ENCODE measurements around the gene KLF12. TPM values are rescaled to one million over a fixed set of nuclear protein-coding genes. Genes with fewer than 3 reads are reported as not detected.

Gene KLF12
- total RNA-seq, 2 experiments from 2014 or later = 69.5 to 74.7 TPM

GRCh38 chr13:74104661-74105275 is 29.4 kb downstream of the KLF12 start:
- Histone ChIP-seq H3K36me3 (ENCODE audit: insufficient read depth, low read length) (no peaks in the 10 kb centered on the region), H3K4me3 (ENCODE audit: low read length) (no peak overlapping the region), H3K27ac (ENCODE audit: low read depth in 1 of 2, low read length in 2 of 2) (no peak overlapping the region), H3K4me1 (ENCODE audit: insufficient read depth, low read length) (peaks cover 22% of the 10 kb centered on the region), H3K9me3 (ENCODE audit: control insufficient read depth in 1 of 2, insufficient read depth in 1 of 2, low read length in 2 of 2) (no peaks in the 10 kb centered on the region), H3K27me3 (ENCODE audit: control insufficient read depth in 1 of 2, insufficient read depth in 2 of 2, low read length in 2 of 2) (no peaks in the 10 kb centered on the region)
- ChIA-PET CTCF (no interaction called here), POLR2A (no interaction called here)
- no peak overlapping the region for H3K27ac Mint-ChIP-seq
- peaks cover 31% of the 10 kb centered on the region for H3K36me3 Mint-ChIP-seq (ENCODE audit: low read depth)
- ATAC-seq (ENCODE audit: poor library complexity) (no peak), DNase-seq (no peak)
- H3K4me3 Mint-ChIP-seq = no peak overlapping the region
- intact Hi-C loops (cut with DNase I, micrococcal nuclease) = no loop called here
- no peaks in the 10 kb centered on the region for H3K27me3 Mint-ChIP-seq
- no peaks in the 10 kb centered on the region for H3K9me3 Mint-ChIP-seq
- H3K4me1 Mint-ChIP-seq (ENCODE audit: low read depth) = peaks cover 84% of the 10 kb centered on the region
- TF ChIP-seq CTCF (IDR thresholded peaks at IDR 0.05) = no peak

DNA sequence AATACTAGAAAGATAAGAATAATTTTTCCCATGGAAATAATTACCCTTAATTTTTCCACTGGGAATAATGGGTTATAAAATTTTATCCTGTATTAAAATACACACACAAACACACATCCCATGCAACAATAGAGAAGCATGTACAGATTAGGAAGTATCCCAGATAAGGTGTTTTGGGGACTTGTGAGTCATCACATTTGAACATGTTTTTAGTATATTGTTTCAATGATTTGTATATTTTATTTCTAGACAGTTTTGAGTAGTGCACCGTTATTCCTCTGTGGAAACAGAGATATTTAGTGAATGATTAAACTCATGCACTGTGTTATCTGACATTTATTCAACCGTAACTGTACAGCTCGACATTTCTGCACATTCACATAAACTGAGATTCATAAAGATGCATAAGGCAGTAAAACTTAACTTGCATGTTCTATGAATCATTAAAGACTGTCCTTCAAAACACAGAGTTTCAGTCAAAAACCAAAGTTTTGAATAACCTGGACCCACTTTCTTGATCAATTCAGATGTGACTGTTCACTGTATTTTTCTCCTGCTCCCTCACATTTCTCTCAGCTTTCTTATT is 30.1 kb downstream of the KLF12 start:
- no peaks in the 10 kb centered on the region for H3K27me3 Mint-ChIP-seq
- Histone ChIP-seq H3K36me3 (ENCODE audit: insufficient read depth, low read length) (no peaks in the 10 kb centered on the region), H3K4me3 (ENCODE audit: low read length) (no peak overlapping the region), H3K4me1 (ENCODE audit: insufficient read depth, low read length) (peaks cover 25% of the 10 kb centered on the region), H3K27ac (ENCODE audit: low read depth in 1 of 2, low read length in 2 of 2) (no peak overlapping the region), H3K9me3 (ENCODE audit: control insufficient read depth in 1 of 2, insufficient read depth in 1 of 2, low read length in 2 of 2) (no peaks in the 10 kb centered on the region), H3K27me3 (ENCODE audit: control insufficient read depth in 1 of 2, insufficient read depth in 2 of 2, low read length in 2 of 2) (no peaks in the 10 kb centered on the region)
- DNase-seq = no peak
- peaks cover 86% of the 10 kb centered on the region for H3K4me1 Mint-ChIP-seq (ENCODE audit: low read depth)
- no peaks in the 10 kb centered on the region for H3K9me3 Mint-ChIP-seq
- H3K4me3 Mint-ChIP-seq = no peak overlapping the region
- ChIA-PET POLR2A (no interaction called here), CTCF (no interaction called here)
- no peak overlapping the region for H3K27ac Mint-ChIP-seq
- H3K36me3 Mint-ChIP-seq (ENCODE audit: low read depth) = peaks cover 31% of the 10 kb centered on the region
- no peak for TF ChIP-seq CTCF (IDR thresholded peaks at IDR 0.05)
- intact Hi-C loops (cut with DNase I, micrococcal nuclease) = no loop called here
- ATAC-seq (ENCODE audit: poor library complexity) = no peak

DNA sequence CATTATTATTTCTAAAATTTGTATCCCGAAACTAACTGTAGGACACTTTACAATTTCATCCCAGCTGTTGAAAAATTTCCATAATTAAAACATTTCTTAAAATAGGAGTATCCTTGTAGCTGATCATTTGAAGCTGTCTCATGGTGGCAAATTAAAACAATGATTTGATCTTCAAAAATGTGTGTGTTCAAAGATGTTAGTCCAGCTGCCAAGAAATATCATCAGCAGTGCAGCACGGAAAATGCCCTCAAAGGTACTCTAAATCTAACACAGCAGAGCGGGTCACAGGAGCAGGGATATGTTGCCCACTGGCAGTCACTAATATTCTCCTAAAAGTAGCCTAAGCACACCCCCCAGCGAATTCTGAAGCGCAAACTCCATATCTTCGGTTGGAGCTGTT is 31.0 kb downstream of the KLF12 start:
- no peak overlapping the region for H3K4me3 Mint-ChIP-seq
- CTCF ChIA-PET = no interaction called here
- H3K9me3 Mint-ChIP-seq = no peaks in the 10 kb centered on the region
- peaks cover 26% of the 10 kb centered on the region for H3K36me3 Mint-ChIP-seq (ENCODE audit: low read depth)
- no peaks in the 10 kb centered on the region for H3K36me3 ChIP-seq (ENCODE audit: insufficient read depth, low read length)
- no peaks in the 10 kb centered on the region for H3K9me3 ChIP-seq (ENCODE audit: control insufficient read depth in 1 of 2, insufficient read depth in 1 of 2, low read length in 2 of 2)
- H3K27ac ChIP-seq (ENCODE audit: low read depth in 1 of 2, low read length in 2 of 2) = no peak overlapping the region
- peaks cover 28% of the 10 kb centered on the region for H3K4me1 ChIP-seq (ENCODE audit: insufficient read depth, low read length)
- POLR2A ChIA-PET = no interaction called here
- no peak overlapping the region for H3K4me3 ChIP-seq (ENCODE audit: low read length)
- intact Hi-C loops (cut with DNase I, micrococcal nuclease) = no loop called here
- H3K27ac Mint-ChIP-seq = no peak overlapping the region
- H3K4me1 Mint-ChIP-seq (ENCODE audit: low read depth) = peaks cover 88% of the 10 kb centered on the region
- TF ChIP-seq CTCF (IDR thresholded peaks at IDR 0.05) = no peak
- no peaks in the 10 kb centered on the region for H3K27me3 Mint-ChIP-seq
- ATAC-seq (ENCODE audit: poor library complexity) (no peak), DNase-seq (no peak)
- H3K27me3 ChIP-seq (ENCODE audit: control insufficient read depth in 1 of 2, insufficient read depth in 2 of 2, low read length in 2 of 2) = no peaks in the 10 kb centered on the region

Measured in CD4-positive, alpha-beta T cell (primary cell).